HG02840 (cell line): ENCODE measurements around the gene CCT2.
"Not testable (repeated sequence)": the region's sequence is repeated elsewhere in the genome, so short reads cannot be mapped to it uniquely, and the experiment has no call there.

Source experiments
- ATAC-seq: cut with Tn5 transposase; IDR thresholded peaks from one replicate; pipeline ENCODE4 v1.9.1; 2021; ENCODE audit warnings: mild to moderate bottlenecking, moderate library complexity, moderate number of reproducible peaks; ENCODE audit not compliant: unreplicated experiment, low FRiP score

Gene CCT2

DNA sequence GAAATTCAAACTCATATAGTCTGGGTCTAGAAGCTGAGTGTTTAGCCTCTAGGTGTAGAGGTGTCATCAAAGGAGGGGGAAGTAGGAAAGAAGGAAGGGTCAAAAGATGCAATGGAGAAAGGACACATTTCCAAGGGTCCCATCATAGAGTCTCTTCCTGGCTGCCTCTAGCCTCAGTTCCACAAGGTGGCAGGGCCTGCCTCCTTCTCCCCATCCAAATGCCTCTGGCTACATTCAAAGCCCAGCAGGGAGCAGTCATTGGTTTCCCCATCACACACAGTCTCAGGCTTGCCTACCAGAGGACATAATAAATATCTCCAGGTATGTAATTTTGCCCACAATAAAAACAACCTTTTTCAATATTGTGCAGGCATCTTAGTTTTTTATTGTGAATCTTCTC lies 2.1 kb upstream of the CCT2 start:
- ATAC-seq: no peak

DNA sequence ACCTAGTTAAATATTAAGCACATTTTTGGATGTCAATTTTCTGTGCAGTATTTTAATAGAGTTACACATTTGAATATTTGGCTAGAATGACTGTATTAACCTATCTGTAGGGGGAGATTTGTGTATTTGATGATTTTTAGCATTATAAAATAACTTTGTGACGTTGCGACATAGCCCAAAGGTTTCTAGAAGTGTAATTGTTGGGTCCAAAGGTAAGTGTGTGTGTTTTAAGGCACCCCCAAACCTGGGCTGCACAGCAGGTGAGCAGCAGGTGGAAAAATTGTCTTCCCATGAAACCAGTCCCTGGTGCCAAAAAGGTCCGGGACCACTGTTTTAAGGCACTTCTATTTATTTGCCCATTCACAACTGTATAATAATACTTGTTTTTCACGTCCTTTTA lies 3.3 kb downstream of the CCT2 start:
- ATAC-seq: no peak

DNA sequence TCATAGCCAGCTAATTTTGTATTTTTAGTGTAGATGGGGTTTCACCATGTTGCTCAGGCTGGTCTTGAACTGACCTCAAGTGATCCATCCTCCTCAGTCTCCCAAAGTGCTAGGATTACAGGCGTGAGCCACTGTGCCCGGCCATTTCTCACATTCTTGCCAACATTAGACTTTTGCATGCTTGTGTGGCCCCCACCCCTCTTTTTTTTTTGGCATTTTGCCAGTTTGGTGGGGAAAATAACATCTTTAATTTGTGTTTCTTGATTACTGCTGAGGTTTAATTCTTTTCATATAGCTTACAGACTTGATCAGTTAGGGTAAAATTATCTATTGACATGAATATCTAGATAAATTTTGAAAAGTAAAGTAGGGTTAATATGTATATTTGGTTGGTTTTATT lies 3.8 kb downstream of the CCT2 start:
- no peak for ATAC-seq

DNA sequence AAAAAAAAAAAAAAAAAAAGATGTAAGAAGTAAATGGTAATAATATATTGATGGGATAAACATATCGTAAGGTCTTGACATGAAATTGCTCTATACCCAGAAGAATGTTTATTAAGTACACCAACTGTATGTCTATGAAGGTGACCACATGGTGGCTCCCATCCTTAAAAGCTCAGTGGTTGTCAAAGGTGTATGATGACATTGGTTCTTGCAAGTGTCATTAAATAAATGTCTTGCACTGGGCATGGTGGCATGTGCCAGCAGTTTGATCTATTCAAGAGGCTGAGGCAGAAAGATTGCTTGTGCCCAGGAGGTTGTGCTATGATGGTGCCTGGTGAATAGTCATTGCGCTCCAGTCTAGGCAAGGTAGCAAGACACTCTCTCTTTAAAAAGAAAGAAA lies 10.4 kb downstream of the CCT2 start:
- ATAC-seq: no peak

DNA sequence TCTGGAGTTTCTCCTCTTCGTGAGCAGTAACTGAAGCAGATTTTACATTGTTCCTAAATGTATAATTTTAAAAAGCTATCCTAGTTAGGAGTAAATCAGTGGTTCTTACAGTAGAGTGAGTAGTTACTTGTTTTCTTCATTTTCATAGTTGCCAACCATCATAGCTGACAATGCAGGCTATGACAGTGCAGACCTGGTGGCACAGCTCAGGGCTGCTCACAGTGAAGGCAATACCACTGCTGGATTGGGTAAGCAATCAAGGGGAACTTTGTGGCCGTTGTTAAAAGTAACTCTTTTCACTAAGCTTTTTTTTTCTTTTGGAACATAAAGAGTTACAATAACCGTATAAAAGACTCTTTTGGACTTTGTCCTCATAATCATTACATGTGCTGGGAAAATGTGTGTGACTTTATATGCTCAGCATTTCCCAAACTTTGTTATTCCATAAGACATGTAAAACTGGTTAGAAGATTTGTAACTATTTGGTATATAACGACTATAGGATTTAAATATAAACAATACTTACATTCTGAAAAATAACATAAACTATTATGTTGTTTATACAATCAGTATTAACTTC lies 13.0 kb downstream of the CCT2 start:
- no peak for ATAC-seq

DNA sequence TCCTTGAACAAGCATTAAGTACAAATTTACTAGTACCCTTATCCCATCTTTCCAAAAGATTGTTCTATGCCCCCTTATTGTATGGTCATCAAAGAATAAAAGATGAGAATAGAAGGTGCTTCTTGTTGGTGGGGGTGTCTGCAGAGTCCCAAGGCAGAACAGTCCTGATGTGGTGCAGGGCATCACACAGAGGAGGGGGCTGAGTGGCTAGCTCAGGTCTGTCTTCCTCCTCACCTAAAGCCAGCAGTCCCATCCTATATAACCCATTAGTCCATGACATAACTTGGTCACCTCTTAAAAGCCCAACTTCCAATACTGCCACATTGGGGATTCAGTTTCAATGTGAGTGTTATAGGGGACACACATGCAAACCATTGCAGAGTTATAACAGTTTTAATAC lies 15.5 kb downstream of the CCT2 start:
- ATAC-seq: no peak

DNA sequence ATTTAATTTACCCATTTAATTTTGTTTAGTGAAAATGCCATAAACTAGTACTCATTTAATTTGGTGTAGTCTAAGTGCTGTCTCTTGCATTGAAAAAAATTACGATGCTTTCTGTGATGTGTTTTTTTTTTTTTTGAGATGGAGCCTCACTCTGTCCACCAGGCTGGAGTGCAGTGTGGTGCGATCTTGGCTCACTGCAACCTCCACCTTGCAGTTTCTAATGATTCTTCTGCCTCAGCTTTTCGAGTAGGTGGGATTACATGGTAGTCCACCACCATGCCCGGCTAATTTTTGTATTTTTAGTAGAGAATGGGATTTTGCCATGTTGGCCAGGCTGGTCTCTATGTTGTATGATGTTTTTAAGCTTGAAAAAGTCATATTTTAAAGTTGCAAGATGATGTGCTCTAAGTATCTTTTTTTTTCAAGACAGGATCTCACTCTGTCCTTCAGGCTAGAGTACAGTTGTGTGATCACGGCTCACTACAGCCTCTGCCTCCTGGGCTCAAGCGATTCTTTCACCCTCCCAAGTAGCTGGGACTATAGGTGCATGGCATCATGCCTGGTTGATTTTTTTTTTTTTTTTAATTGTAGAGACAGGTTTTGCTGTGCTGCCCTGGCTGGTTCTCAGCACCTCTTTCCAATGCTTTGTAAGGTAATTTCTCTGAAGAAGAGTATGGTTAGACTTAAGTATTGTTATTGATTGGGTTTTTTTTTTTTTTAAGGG lies 16.9 kb downstream of the CCT2 start:
- no peak for ATAC-seq

DNA sequence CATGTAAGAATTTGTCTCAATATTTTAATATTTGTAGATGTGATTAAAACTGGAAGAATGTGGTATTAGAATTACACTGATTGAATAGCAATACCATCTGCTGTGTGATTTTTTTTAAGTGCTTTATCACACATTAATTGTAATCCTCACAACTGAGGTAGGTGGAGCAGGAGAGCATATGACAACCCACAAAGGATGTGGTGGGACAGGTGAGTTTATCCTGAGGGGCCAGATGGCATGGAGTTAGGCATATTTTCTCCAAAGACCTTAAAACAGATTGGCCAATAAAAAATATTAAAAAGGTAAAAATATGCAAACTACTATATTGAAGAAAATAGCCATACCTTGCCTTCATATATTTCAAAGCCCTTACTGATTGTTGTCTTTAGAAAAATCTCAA lies 17.7 kb downstream of the CCT2 start:
- ATAC-seq: no peak

DNA sequence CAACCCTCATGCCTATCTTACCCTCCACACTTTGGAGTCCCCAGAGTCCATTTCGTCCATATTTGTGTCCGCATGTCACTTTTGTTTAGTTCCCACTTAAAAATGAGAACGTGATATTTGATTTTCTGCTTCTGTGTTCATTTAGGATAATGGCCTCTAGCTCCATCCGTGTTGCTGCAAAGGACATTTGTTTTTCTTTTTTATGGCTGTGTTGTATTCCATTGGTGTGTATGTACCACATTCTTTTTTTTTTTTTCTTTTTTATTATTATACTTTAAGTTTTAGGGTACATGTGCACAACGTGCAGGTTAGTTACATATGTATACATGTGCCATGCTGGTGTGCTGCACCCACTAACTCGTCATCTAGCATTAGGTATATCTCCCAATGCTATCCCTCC lies 18.3 kb downstream of the CCT2 start:
- ATAC-seq: not testable (repeated sequence)

DNA sequence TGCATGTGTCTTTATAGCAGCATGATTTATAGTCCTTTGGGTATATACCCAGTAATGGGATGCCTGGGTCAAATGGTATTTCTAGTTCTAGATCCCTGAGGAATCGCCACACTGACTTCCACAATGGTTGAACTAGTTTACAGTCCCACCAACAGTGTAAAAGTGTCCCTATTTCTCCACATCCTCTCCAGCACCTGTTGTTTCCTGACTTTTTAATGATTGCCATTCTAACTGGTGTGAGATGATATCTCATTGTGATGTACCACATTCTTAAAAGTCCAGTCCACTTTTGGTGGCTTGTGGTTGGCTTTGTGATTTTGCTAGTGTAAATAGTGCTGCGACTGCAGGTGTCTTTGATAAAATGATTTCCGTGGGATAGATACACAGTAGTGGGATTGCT lies 19.0 kb downstream of the CCT2 start:
- ATAC-seq: not testable (repeated sequence)

DNA sequence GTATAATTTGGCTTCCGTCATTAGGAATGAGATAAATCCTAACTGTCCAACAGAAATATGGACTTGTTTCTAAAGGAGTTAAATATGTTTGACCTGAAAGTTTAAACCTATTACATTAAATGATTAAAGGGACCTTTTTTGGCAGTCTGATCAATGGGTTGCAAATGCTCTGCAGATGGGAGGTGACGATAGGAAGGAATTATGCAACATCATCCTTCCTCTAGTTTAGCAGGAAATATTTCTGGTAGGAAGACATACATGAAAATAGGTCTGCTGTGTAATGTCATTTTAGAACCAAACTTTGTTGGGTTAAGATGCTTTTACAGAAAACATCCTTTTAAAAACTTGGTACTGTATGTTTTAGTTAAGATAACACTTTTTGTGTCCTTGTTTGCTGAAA lies 22.9 kb downstream of the CCT2 start:
- no peak for ATAC-seq

DNA sequence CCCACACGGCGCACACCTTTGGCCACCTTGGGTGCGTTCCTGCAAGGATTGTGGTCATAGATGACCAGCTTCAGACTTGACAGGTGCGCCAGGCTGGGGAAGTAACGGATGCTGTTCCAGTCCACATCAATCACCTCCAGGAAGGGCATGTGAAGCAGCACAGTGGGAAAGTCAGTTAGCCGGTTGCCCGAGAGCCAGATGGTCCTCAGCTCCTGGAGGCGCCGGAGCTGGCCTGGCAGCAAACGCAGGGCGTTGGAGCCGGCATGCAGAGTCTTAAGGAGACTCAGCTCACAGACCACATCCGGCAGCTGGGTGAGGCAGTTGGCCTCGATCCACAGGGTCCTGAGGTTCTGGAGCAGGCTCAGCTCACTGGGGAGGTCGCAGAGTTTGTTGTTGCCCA lies 24.9 kb downstream of the CCT2 start:
- ATAC-seq: no peak

DNA sequence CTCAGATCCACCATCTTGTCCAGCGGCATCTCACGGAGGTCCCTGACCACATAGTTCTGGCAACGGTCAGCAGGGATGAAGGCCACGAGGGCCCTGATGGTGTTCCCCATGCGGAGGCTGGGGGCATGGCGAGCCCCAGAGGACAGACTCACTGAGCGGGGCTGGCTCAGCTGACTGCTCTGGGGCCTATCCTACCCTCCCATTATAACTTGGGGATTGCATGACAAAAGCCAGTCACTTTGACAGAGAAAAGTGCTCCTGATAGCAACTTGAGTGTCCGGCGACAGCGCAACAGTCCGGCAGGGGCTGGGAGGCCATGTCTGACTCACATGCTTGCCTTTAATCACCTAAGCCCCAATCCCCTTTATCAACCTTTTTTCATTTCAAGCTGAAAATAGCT lies 25.5 kb downstream of the CCT2 start, which contains the start of gene LRRC10:
TSS of gene LRRC10 (minus strand) at position 179 of the 400 bp plus-strand sequence. CDS start at position 110, 69 bp downstream.
- no peak for ATAC-seq

DNA sequence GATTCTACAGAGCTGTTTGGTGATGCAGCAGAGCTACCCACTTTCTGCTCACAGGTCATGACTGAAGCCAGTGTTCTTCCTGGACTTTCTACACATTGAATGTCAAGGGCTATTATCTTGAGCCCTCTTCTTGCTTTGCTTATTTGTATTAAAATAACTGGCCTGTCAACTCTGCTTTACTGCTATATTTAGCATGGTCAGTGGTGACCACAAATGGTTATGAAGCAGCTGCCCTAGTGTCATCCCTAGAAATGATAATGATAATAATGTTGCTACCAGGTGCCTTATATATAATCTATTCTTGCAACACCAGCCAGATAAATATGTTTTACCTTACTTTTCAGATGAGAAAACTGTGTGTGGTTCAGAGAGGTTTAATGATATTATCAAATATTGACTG lies 28.1 kb downstream of the CCT2 start:
- ATAC-seq: no peak

DNA sequence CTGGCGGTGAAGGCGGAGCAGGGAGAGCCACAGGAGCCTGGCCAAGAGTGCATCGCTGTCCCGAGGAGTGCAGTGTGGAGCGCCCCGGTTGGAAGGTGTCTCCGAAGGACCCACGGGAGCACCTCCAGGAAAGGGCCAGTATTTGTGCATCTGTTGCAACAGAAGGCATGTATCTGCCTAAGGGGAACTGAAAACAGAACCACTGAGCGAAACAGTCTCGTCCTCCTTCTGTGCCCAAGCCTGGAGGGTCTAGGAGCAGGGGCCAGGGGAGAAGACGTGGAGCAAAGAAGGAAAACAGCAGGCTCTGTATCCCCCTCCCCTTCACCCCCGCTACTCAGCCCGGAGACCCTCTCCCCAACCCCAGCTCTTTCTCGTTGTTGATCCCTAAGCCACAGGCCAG lies 30.8 kb downstream of the CCT2 start:
- ATAC-seq: no peak

DNA sequence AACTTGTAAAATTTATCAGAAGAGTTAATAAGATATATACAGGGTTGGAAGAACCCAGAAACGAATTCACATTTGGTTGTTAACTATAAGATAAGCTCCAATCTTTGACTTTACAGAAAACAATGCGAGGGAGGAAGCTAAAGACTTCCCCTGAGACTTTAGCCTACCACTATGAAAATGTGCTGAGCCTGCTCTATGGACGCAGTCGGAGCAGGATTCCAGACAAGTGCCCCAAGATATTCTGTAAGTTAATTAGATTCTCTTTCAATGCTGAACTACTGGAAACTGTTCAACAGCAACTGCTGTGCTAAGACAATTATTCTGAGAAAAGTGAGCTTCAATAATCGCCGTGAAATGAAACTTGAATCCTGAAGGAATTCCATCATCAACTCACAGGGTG lies 33.8 kb downstream of the CCT2 start:
- no peak for ATAC-seq

DNA sequence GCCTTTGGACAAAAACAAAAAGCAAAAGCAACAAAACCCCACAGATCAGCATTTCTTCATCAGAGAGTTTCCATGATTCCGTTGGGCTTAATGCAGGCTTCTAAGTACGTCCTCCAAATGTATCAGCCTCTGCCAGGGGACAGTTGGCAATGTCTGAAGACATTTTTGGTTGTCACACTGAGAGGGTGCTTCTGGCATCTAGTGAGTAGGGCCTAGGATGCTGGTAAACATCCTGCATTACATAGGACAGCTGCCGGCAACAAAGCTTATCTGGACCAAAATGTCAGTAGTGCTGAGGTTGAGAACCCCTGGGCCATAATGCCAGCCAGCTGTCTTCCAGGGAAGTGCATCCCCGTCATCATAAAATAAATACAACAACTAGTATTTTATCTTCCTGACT lies 34.8 kb downstream of the CCT2 start:
- no peak for ATAC-seq

DNA sequence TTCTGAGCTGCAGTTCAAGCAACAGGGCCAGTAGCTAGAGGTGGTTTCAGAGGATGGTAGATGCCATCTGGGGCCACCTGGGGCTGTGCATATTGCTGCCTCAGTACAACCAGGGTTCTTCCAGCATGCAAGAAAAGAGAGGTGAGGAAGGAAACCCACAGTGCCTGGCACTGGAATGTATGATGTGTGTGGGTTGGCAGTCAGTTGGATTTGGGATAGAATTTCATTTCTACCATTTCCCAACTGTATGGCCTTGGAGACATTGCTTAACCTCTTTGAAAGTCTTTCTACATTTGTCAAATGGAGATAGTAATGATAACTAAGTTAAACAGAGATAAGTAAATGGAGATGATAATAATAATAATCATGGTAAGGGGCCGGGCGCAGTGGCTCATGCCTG lies 35.7 kb downstream of the CCT2 start:
- no peak for ATAC-seq

DNA sequence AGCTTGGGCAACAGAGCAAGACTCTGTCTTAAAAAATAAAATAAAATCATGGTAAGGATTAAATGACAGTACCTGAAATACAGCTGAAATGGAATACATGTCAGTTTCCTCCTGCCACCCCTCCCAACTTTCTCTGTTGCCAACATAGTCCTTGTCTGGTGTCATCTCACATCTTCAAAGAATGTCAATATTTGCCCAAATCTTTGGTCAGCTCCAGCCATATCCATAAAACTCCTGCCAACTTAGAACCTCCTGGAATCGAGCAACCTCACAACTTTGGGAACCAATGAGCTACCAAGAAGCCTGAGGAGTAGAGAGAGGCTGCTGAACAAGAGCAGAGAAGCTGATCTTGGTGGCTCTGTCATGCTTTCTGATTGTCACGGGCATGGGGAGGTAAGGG lies 36.3 kb downstream of the CCT2 start:
- ATAC-seq: no peak

DNA sequence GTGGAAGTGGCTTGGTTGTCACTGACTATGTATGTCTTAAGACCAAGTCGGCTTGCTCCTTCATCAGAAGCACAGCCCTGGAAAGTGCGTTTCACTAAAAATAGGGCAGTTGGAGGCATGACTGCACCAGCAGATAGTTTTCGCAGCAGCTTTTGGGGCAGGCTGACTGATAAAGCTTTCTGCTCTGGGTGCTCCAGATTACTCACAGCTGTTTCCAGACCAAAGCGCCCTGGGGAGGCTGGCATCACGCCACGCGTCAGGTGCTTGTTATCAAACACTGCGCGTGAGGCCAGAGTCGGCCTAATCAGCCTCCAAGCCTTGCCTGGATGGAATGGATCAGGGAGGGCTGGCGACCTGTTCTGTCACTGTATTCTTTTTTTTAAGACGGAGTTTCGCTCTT lies 38.7 kb downstream of the CCT2 start:
- ATAC-seq: no peak

DNA sequence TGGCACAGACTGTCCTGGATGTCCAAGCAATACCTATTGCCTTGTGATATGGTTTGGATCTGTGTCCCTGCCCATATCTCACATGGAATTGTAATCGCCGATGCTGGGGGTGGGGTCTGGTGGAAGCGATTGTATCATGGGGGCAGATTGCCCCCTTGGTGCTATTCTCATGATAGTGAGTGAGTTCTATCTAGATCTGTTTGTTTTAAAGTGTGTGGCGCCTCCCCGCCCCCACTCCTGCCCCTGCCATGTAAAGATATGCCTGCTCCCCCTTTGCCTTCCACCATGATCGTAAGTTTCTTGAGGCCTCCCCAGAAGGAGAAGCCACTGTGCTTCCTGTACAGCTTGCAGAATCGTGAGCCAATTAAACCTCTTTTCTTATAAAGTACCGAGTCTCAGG lies 42.2 kb downstream of the CCT2 start:
- ATAC-seq: no peak

DNA sequence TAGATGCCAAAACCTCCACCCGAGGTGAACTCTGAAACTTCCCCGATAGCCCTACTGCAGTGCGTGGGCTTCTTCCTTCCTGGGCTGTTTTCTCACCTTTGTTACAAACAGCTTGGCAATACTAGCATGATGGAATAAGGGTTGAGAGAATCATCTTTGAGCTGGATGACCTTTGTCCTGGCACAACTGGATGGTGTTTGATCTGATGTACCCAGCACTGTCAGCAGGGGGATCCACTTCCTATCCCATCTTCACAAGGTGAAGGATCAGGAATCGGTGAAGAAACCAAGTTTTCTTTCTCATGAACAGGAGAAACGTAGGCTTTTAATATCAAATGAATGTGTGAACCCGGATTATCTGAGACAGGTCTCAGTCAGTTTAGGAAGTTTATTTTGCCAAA lies 44.9 kb downstream of the CCT2 start:
- no peak for ATAC-seq

DNA sequence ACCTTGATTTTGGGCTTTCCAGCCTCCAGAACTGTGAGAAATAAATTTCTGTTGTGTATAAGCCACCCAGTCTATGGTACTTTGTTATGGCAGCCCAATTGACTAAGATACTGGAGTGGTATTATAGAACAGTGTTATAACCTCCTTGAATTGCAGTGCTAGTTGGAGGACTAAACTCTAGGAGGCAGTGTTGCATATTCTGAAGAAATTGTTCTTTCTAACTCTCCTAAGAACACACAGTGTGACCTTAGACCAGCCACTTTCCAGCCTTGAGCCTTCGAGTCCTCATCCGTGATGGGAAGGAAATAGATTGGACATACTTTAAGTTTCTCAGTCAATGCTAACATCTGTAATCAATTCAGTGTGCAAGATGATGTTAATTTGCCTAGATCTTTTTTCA lies 47.8 kb downstream of the CCT2 start:
- ATAC-seq: no peak
